HG03095 (cell line): ENCODE results near the gene LTBP4.
"Not testable (repeated sequence)": the region's sequence is repeated elsewhere in the genome, so short reads cannot be mapped to it uniquely, and the experiment has no call there.

Source experiments
- ATAC-seq: cut with Tn5 transposase; IDR thresholded peaks from one replicate; pipeline ENCODE4 v1.9.1; 2021; ENCODE audit warnings: moderate library complexity; ENCODE audit not compliant: unreplicated experiment

Gene LTBP4

GRCh38 chr19:40601134-40601974 is at the start of gene LTBP4:
Gene LTBP4, plus strand, starts transcription at chr19:40601369. Its CDS starts 19 bp downstream, at chr19:40601388.
- ATAC-seq = no peak

- no peak for ATAC-seq
Measured at GRCh38 chr19:40552848-40553247, 48.3 kb upstream of the LTBP4 start.

- ATAC-seq = no peak
Measured at GRCh38 chr19:40553885-40554857, 47.0 kb upstream of the LTBP4 start.

GRCh38 chr19:40555978-40556689 is 45.0 kb upstream of the LTBP4 start:
- no peak for ATAC-seq

- ATAC-seq = no peak
Measured at GRCh38 chr19:40556953-40557530, 44.1 kb upstream of the LTBP4 start.

- ATAC-seq = no peak
Measured at GRCh38 chr19:40559394-40559793, 41.8 kb upstream of the LTBP4 start.

DNA sequence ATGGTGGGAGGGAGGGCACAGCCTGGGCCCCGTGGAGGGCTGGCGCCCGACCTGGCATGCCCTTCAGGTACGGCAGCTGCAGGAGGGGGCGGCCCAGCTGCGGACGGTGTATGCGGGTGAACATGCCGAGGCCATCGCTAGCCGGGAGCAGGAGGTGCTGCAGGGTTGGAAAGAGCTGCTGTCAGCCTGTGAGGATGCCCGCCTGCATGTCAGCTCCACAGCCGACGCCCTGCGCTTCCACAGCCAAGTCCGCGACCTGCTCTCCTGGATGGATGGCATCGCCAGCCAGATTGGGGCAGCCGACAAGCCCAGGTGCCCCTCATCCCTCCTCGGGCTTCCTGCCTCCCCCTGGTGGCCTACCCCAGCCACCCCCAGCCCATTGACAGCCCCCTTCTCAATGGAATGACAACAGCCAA is 41.1 kb upstream of the LTBP4 start:
- no peak for ATAC-seq

DNA sequence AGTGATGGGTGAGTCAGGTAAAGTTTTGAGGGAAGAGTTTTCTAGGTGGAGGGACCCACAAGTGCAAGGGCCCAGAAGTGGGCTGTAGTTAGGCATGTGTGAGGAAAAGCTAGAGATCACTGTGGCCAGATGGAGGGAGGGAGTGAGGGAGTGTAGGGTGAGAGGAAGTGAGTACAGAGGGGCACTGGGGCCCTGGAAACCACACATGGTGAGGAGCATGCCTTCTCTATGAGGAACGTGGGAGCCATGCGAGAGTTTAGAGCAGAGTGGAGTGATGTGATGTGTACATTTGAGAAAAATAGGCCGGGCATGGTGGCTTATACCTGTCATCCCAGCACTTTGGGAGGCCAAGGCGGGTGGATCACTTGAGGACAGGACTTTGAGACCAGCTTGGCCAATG is 39.2 kb upstream of the LTBP4 start:
- no peak for ATAC-seq

DNA sequence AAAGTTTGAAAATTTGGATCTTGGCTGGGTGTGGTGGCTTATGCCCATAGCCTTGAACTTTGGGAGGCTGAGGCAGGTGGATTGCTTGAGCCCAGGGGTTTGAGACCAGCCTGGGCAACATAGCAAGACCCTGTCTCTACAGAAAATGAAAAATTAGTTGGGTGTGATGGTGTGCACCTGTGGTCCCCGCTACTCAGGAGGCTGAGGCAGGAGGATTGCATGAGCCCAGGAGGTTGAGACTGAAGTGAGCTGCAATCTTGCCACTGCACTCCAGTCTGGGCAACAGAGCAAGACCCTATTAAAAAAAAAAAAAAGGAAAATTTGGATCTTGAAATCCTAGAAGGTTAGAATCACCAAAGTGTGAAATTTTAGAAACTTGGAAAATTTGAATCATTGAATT is 36.6 kb upstream of the LTBP4 start:
- not testable (repeated sequence) for ATAC-seq

DNA sequence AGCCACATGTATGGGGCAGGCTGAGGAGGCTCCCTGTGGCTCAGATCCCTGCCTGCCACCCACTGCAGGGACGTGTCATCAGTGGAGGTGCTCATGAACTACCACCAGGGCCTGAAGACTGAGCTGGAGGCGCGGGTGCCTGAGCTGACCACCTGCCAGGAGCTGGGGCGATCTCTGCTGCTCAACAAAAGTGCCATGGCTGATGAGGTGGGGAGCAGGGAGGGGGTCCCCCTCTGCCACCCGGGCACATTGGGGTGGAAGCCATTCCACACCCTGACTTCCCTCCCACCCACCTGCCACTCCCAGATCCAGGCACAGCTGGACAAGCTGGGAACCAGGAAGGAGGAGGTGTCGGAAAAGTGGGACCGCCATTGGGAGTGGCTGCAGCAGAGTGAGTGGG is 35.8 kb upstream of the LTBP4 start:
- ATAC-seq = no peak

DNA sequence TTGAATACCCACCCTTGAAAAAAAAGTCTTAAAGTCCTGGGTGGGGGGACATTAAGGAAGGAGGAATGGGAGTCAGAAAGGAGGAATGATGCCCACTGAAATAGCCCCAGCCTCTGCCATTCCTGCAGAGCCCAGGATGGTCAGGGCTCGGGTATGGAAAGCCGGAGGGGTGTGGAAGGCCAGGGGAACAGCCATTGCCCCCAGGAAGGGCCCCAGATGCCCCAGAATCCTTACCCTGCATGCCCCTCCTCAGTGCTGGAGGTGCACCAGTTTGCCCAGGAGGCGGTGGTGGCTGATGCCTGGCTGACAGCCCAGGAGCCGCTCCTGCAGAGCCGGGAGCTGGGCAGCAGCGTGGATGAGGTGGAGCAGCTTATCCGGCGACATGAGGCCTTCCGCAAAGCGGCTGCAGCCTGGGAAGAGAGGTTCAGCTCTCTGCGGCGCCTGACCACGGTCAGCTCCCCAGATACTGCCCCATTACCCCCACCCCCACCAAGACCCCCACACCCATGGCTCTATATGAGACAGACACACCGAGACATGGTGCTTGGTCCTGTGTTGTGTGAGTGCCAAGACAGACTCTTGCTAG is 35.2 kb upstream of the LTBP4 start:
- ATAC-seq = no peak

DNA sequence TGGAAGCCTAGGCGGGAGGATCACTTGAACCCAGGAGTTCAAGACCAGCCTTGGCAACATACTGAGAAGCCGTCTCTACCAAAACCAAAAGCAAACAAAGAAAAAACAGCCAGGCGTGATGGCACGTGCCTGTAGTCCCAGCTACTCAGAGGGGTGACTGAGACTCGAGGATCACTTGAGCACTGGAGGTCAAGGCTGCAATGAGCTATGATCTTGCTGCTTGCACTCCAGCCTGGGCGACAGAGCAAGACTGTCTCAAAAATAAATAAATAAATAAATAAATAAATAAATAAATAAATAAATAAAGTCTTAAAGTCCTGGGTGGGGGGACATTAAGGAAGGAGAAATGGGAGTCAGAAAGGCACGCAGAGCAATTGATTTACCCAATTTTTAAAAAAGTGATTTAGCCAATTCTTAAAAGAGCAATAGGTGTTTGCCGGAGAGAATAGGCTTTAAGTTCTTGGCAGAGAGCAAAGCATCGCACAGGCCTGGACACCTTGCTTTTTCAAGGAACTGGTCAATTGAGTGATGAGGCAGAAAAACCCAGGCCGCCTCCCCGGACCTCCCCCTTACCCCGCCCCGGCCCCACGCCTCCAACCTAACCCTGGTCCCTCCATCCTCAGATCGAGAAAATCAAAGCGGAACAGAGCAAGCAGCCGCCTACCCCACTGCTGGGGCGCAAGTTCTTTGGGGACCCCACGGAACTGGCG is 34.0 kb upstream of the LTBP4 start:
- no peak for ATAC-seq

- no peak for ATAC-seq
Measured at GRCh38 chr19:40567750-40568494, 33.2 kb upstream of the LTBP4 start.

GRCh38 chr19:40570313-40571004 is 30.7 kb upstream of the LTBP4 start:
- peak; percentile 72 for ATAC-seq

DNA sequence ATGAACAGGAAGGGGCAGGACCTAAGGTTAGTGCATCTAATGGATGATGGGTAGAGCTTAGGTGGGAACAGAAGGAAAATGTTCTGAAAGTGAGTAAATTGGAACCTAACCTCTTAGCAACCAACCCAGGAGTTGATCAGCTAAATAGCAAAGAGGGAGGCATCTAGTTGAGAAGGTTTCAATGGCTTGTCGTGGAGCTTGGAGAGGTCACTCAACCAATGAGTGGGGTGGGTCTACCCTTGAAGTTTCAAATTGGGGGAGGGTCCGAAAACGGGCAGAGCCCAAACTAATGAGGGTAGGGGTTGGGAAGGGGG is 30.2 kb upstream of the LTBP4 start:
- no peak for ATAC-seq

- ATAC-seq = no peak
Measured at GRCh38 chr19:40571831-40572495, 29.2 kb upstream of the LTBP4 start.

DNA sequence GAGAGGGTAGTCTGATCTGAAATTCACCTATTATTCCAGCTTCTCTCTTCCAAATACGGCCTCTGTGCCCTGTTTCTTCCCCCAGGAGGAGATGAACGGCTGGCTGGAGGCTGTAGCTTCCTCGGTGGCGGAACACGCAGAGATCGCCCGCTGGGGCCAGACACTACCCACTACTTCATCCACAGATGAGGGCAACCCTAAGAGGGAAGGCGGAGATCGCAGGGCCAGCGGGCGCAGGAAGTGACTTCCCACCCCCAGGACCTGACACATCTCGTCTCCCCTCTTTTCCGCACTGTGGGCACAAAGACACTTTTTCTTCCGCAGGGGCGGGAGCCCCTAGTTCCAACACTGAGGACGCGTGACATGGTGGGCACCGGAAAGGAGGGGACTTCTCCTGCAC is 25.8 kb upstream of the LTBP4 start:
- ATAC-seq = no peak

DNA sequence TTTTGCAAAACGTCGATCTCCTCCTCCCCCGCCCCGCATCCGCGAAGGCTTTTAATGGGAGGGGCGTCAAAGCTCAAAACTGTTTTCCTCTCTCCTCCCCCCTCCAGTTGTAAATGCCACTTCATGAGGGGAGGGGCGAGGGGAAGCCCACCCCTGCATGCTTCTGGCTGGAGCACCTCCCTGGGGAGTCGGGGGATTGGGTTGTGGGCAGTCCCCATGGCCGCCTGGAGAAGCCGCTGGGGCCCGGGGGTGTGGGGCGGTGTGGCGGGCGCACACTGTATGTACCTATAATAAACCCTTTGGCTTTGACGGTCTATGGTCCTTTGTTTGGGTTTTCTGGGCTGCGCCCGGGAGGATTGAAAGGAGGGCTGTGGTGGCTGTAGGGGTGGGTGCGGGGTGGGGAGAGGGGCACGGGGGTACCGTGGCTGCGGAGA is 25.0 kb upstream of the LTBP4 start:
- peak; percentile 6 for ATAC-seq
